Activated effector memory CD4-positive, alpha-beta T cell treated with anti-CD3 and anti-CD28 coated beads, Interleukin-2, amount 50 U/mL, for 16 hours (primary cell): ENCODE measurements around the gene KPNA1.
A peak's percentile ranks its signal among the peaks of the same experiment; 100 is the strongest.

Experiments
- DNase-seq: peaks from one replicate; pipeline ENCODE4 v3.0.0-alpha.2; 2020

The KPNA1 gene

DNA sequence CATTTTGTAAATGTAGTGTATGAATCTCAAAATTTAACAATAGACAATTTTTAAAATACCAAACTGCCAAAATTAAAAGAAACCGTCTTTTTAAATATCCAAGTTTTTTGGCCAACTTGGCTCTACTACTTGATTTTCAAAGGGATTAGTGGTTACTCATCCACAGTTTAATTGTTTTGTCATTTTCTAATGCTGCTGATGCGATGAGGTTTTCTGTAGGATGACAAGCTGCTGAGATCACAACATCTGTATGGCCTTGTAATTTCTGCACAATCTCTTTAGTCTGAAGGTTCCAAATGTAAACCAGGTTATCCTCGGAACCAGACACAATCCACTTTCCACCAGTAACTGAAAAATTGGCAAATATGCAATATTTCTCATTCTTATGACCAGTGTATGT, 100.3 kb downstream of the KPNA1 start:
- DNase-seq = no peak

DNA sequence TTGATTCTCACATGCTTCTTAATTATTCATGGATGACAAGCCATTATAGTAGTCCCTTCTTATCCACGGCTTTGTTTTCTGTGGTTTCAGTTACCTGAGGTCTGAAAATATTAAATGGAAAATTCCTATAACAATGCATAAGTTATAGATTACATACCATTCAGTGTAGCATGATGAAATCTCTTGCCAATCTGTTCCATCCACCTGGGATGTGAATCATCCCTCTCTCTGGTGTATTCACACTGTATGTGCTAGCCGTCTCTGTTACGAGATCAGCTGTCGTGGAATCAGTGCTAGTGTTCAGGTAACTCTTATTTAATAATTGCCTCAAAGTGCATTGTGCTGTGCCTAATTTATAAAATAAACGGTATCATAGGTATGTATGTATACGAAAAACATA, 104.1 kb downstream of the KPNA1 start:
- DNase-seq = no peak

DNA sequence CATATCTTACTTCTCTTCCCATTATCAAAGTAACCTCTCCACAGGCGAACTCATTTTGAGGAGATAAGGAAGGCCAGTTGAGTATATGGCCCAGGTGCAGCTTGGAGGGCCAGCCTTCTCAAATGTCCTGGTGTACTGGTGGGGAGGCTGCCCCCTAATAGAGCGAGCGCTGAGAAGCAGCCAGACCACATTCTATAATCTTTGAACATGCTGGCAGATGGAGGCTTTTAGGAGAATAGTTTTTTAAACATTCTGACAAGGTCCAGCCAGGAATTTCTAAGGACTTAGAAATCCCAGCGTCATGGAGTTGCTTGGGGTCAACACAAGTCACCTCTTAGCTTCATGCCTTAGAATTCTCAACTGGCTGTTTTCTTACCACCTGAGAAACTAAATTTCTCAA, 104.6 kb downstream of the KPNA1 start:
- DNase-seq = no peak

DNA sequence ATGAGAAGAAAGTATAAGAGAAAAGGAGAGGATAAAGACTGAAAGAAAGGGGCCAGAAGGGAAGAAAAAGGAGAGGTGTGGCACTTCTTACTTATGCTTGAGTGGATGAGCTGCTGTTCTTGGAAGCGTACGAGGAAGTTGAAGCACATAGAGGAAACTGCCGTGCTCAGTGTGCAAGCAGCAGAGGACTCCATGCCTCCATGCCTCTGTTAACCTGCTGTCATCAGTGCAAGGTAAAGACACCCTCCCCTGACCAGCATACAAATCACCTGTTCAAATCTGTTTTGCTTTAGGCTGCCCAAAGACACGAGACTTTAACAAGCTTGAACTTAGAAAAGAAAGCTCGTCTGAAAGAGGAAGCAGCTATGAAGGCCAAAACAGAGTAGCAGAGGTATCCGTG, 105.3 kb downstream of the KPNA1 start:
- no peak for DNase-seq

DNA sequence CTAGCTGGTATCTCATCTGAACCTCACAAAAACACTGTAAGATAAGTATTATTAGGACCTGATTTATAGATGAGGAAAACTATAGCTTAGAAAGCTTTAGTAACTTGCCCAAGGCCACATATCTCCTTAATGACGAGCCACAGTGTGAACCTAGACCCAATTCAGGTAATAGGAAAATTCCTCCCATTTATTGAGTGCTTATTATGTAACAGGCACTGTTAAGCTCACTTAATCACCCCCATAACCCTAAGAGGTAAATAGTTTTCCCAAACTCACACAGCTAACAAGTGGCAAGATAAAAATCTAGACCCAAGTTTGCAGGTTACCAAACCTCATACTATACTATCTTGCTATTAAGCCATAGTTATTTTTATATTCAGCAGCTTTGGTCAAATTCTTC, 106.8 kb downstream of the KPNA1 start:
- DNase-seq = no peak

DNA sequence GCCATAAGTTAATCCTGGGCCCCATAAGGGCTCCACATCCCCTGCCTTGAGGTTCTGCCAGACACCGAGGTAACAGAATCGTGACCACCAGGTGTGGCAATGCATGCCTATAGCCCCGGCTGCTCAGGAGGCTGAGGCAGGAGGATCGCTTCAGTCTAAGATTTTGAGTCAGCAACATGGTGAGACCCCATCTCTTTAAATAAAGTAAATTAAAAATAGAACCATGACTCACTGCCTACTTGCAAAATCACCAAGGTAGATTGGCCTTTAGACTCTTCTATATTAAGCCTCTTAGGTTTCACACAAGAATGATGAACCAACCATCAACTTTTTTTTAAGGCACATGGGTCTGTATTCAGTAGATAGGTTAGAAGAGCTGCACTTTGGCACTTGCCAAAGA, 108.5 kb downstream of the KPNA1 start:
- no peak for DNase-seq

DNA sequence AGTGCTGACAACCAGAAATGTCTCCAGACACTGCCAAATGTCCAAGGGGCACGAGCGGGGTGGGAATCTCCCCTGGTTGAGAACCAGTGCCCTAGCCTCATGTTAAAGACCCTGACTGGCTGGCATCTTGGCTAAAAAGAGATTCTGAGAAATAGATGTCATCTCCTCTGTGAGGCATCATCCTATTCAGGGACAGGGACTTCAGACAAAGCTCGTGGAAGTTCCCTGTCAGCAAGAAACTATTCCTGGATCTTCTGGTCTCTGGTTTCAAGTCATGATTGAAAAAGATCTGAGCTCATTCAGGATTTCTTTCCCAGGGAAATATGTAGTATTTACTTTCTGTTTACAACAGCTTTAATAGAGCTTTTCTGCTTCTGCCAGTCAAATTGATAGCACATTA, 109.7 kb downstream of the KPNA1 start:
- no peak for DNase-seq

DNA sequence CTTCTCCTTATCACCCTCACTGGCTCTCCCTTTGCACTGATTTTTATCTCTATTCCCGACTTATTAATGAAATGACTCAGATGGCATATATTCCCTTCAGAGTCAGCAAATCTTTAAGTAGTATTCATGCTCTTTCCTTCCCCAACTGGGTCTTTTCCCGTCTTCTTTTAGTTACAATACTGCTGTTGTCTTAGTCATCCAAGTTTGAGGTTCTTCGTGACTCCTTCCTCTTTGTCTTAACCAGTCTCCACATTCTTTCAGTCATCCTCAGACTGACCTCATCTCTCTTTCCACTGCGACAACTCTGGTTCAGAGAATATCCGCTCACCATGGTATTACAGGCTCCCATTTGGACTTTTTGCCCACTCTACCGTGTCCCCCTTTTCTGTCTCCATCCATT, 111.2 kb downstream of the KPNA1 start:
- DNase-seq = no peak

DNA sequence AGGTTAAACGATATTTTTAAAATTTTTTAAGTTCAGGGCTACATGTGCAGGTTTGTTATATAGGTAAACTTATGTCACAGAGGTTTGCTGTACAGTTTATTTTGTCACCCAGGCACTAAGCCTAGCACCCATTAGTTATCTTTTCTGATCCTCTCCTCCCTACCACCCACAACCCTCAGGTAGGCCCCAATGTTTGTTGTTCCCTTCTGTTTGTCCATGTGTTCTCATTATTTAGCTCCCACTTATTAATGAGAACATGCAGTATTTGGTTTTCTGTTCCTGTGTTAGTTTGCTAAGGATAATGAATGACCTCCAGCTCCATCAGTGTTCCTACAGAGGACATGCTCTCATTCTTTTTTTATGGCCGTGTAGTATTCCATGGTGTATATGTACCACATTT, 115.8 kb downstream of the KPNA1 start:
- DNase-seq = no peak

DNA sequence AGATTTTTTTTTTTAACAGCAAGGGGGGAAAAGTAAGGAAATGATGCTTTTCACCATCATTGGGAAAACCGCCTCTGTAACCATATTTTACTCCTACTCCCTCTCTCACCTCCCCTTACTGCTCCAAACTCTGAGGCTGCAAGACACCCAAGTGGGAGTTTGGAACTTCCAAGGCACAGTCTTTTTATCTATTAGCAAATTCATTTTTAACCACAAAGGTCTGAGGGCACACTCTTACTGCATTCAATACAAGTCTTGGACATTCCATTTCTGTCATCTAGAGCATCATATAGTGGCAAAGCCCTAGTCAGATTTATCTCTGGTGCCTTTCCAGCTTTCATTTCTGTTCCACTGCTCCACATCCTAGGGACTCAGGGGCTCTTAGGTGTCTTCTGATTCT, 117.5 kb downstream of the KPNA1 start:
- DNase-seq = no peak

DNA sequence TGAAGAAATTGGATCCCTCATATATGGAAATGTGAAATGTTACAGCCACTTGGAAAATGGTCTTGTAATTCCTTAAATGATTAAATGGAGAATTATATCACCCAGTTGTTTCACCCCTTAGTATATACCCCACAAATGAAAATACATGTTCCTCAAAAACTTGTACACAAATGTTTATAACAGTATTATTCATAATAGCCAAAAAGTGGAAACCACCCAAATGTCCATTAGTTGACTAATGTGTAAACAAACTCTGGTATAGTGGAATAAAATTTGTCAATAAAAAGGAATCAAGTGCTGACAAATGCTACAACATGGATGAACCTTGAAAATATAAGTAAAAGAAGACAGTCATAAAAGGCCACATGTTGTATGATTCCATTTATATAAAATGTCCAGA, 118.2 kb downstream of the KPNA1 start:
- no peak for DNase-seq

DNA sequence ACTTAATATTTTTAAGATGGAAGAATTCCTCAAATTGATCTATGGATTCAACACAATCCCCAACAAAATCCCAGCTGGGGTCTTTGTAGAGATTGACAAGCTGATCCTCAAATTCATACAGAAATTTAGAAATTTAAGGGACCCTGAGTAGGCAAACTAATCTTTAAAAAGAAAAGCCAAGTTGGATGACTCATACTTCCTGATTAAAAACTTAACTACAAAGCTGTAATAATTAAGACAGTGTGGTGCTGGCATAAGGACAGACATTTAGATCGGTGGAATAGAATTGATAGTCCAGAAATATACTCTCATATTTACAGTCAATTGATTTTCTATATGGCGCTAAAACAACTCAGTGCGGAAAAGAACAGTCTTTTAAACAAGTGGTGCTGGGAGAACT, 119.2 kb downstream of the KPNA1 start:
- DNase-seq = no peak

DNA sequence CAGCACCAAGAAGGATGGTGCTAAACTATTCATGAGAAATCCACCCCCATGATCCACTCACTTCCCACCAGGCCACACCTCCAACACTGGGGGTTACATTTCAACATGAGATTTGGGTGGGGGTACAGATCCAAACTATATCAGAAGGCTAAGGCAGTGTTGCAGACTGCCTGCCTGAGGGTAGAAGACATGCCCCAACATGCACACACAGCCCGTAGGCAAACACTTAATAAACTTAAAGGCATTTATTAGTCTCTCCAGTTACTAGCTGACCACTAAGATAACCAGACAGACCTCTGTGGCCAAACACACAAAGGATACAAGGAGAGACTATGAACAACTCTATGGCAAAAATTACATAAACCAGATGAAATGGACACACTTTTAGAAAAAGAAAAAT, 120.6 kb downstream of the KPNA1 start:
- no peak for DNase-seq

DNA sequence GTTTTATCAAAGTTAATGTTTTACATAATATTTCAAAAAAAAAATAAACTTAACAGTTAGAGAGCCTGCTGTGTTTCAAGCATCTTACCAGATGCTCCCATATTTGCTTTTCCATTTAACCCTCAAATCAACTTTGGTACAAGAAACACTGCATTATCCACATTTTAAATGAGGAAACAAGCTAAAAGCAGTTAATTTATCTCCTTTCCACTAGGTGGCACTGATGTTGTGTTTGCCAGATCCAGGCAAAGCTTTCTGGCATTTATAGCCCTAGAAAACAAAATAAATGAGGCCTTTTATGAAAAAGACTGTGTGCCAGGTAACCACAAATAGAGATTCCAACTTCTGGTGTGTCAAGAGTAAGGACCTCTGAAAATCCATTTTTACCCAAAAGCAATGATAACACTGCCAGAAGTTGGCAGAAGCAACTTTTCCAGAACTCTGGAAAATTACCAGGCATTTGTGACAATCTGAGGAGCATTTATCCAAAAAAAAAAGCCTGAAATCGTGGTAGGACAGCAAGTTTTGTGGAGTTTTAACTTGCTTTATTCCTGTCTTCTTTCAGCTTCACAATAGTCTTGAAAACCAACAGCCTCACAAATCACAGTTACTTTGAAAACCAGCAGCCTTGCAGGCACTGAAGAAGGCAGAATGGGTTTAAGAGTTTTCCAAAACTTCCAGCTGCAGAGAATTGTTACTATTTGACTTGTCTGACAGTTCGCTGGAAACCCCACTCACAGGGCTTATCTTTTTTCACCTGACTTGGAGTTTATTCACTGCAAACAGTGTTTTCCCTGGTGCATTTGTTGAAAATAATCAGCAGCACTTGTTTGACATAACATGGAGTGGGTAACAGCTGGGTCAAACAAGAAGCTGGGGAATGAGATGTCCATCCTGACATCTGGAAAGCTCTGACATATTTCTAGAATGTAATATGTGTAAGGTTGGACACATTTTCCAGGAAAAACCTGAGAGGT, 121.6 kb downstream of the KPNA1 start:
- DNase-seq = no peak

DNA sequence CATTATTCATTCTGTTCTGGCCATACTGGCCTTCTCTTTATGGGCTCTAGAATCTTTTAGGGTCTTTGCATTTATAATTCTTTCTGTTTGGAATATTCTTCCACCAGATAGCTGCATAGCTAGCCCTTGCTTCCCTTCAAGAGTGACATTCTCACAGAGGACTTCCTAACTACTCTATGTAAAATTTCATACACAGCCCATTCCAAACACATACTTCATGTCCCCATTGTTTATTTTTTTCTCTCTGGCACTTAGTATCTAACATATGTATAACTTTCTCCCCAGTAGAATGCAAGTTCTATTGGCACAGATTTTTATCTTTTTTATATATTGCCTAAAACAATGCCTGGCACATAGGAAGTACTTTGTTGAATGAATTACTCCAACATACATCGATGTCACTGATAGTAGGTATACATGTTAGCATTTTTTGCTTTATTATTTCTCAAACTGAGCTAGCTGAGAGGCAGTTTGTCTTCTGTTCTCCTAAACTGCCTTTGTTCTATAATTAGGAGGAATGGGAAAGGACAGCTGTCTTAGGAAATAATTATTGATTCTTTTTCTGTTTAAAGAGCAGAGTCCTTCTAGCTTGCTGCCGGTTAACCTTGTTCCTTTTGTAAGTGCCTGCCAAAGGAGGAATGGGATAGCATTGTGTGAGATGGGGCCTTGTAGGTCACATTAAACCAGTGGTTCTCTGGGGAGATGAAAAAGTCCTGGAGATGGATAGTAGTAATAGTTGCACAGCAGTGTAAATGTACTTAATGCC, 122.9 kb downstream of the KPNA1 start:
- DNase-seq = no peak

DNA sequence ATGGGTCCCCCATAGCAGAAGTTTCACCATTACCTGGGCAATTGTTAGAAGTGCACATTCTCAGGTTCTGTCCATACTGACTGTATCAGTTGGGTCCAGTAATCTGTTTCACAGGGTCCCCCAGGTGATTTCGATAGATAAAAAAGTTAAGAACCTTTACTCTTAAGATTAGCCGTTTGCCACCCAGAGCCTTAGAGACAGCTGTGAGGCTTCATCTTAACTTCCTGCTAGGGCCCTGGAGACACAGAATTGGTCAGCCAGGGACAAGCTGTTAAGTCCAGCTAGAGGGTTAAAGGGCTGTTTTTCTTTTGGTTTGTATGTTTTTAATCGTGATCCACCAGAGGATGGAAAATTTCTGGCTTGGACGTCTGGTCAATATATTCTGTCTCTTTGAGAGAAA, 124.1 kb downstream of the KPNA1 start:
- no peak for DNase-seq

DNA sequence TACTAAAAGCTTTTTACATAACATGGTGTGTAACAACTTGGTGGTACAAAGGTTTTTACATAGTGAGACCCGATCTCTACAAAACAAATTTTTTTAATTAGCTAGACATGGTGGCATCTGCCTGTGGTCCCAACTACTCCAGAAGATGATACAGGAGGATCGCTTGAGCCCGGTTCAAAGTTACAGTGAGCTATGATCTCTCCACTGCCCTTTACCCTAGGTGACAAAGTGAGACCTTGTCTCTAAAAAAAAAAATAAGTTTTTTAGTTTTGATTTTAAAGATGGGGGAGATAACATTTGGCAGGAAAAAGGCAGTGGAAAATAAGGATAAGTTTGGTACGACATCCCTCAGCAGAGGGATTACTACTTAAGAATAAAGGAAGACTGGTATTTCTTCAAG, 124.8 kb downstream of the KPNA1 start:
- no peak for DNase-seq

DNA sequence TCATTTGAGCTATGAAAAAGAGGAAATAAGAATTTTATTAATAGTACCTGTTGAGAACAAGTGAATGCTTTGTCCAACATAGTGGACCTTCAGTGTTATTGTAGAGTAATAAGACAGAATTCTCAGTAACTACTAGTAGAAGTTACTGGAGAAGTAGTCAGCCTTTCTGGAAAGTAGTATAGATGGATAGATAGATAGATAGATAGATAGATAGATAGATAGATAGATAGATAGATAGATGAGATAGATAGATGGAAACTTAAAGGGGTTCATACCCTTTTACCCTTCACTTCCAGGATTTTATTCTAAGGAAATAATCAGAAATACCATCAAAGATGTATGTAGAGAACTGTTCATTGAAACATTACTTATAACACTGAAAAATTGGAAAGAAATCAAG, 125.5 kb downstream of the KPNA1 start:
- DNase-seq = no peak

DNA sequence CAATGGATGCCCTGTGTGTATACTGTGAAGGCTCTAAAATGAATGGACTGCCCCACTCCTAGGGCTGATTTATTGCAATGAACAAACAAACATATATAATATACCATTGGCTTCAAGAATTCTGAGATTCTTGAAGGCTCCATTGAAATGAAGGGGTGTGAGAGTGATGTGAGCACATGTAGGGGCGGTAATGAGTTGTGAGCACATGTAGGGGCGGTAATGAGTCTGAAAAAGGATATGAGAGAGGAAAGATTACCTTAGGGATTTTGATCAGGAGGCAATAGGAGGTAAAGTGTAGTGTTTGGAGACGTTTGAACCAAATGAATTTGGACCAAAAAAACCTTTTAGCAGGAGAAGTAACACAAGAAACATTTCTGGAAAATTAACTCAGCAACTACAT, 127.0 kb downstream of the KPNA1 start:
- DNase-seq = no peak

DNA sequence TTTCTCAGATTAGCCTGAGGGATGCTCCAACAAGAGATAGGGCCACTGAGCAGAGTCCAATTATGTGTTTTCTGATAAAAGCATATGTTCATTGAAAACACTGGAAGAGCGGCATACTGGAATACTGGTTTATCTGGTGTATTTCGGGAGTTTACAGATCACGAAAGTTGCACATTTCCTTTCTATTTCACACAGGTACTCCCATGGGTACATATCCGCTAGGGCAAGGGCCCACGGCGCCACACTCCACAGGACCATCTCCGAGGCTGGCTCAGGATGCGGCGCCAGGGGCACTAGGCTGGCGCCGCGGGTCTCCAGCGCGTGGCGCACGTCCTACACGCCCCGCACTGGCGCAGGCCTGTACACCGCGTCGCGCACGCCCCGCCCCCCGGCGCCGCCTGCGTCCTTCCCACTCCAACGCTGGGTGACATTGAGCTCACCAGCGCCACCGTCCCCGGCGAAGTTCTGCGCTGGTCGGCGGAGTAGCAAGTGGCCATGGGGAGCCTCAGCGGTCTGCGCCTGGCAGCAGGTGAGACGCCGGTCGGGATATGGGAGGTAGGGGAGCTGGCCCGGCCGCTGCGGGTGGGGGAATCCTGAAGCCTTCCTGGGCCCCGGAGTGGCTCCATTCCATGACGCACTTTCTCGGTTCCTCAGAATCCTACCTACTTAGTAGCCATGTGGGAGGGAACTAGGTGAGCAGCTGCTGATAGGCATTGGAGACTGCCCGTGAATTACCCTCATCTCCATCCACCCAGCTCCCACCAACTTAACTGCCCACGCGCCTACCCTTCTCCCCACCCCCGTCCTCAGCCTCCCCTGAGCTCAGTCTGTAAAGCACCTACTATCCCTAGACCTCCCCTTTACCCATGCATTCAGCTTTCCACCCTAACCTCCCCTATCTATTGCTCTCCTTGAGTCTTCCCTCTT, 130.7 kb downstream of the KPNA1 start, which contains the start of gene FAM162A:
Gene FAM162A (plus strand): TSS at position 412 of the 927 bp plus-strand sequence. CDS start 84 bp downstream, at position 496.
- peak; percentile 97 for DNase-seq

DNA sequence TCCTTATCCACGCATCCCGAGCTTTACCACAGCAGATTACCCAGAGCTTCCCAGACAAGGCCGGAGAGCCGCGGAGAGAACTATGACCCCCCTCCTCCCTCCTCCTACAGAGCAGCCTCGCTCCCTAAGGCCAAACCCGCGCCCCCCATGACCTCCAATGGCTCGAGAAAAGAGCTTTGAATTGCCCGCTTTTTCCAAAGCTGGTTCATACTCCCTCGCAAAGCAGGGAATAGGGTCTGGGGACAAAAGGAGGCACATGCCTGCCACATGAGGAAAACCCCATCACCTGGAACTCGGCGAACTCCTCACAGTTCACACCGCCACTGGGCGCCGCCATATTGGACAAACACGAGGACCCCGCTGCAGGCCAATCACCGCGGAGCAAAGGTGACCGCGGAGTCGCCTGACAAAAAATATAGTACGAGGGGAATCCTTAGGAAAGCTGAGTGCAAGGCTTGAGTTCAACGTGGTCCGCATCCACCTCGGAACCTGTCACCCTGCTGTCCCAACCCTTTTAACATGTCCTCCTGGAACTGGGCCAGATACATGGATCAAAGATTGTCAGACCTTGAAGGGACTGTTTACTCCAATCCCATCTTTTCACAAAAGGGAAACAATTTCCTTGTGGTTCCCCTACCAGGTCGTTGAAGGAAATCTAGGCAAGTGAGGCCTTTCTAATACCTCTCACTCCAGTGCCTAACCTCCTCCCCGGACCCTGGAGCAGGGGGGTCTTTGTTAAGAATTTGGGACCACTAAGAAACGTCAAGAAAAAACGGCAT, 131.7 kb downstream of the KPNA1 start, which contains the start of gene MIX23:
Gene MIX23 (minus strand): TSS at position 344 of the 779 bp plus-strand sequence. CDS start 7 bp downstream, at position 337.
- DNase-seq = peak; percentile 94

DNA sequence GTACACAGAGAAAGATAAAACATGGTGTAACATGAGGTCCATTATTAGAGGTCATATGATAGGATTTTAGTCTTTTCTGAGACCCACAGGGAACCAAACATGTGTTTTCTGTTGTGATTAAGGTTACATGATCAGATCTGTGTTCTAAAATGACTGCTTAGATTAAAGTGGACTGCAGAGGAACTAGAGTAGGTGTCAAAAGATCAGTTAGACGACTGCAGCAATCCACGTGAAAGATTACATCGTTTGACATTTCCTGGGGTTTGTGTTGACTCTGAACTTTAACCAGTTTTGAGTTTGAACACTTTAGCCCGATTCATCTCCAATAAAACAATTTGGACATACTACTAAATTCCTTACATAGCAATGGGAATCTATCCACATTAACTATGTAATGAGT, 136.8 kb downstream of the KPNA1 start:
- DNase-seq = no peak
